ENCODE data around the gene FRAS1.
"Not testable (repeated sequence)": the region's sequence is repeated elsewhere in the genome, so short reads cannot be mapped to it uniquely, and the experiment has no call there.

The FRAS1 gene

DNA sequence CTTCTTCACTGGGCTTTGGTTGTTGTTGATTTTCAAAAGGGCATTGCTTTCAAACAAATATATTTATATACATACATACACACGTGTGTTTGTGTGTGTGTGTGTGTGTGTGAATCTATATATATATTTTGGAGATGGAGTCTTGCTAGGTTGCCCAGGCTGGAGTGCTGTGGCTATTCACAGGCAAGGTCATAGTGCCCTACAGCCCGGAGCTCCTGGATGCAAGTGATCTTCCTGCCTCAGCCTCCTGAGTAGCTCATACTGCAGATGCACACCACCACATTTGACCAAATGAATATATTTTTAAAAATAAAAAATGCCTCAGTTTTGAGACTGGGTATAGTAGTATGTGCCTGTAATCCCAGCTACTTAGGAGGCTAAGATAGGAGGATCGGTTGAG is 34.4 kb downstream of the FRAS1 start:
- in situ Hi-C loops (cut with MboI; ENCODE audit: low pct_unique_long_range_greater_than_20kb, low sequenced_read_pairs) = no loop called here
- no peak for DNase-seq

- DNase-seq; in situ Hi-C loops (cut with MboI; ENCODE audit: low pct_unique_long_range_greater_than_20kb, low sequenced_read_pairs): not testable (repeated sequence)
Observed at GRCh38 chr4:78092350-78092749, 35.2 kb downstream of the FRAS1 start.

DNA sequence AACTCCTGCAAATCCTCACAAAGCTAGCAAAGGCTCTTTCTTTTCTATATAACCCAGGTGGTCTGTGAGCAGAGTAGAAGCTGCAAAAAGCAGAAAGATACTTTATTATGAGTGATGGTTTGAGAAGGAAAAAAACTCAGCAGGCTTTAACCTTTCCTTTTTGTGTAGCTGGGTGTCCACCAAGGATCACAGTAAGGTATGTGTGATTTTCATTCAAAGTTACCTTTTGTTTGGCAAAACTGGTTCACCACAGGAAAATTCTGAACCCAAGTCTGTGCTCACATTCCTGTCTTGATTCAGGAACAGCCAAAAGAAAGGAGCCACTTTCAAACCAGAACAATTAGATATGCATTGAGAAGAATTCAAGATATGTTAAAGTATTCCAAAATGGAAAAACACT is 35.7 kb downstream of the FRAS1 start:
- in situ Hi-C loops (cut with MboI; ENCODE audit: low pct_unique_long_range_greater_than_20kb, low sequenced_read_pairs) = no loop called here
- no peak for DNase-seq

- DNase-seq = no peak
- in situ Hi-C loops (cut with MboI; ENCODE audit: low pct_unique_long_range_greater_than_20kb, low sequenced_read_pairs) = no loop called here
Observed at GRCh38 chr4:78095081-78095480, 38.0 kb downstream of the FRAS1 start.

DNA sequence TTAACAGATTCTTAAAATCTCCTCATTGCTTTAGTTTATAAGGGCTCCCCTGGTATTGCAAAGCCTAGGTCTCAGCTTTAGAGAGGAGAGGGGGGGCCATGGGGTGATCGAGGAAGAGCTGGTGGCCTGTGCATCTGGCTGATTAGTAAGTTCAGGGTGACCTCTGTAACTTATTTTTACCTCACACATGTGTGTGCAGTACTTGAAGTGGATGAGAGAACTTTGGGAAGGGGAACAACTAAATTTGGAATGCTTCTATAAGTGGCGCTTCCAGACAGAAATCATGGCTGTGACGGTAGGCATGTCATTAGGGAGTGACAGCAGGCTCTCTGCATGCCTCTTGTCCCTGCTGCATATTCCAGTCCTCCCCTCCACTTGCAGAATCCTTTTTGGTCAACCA is 41.9 kb downstream of the FRAS1 start:
- DNase-seq = no peak
- in situ Hi-C loops (cut with MboI; ENCODE audit: low pct_unique_long_range_greater_than_20kb, low sequenced_read_pairs) = no loop called here

DNA sequence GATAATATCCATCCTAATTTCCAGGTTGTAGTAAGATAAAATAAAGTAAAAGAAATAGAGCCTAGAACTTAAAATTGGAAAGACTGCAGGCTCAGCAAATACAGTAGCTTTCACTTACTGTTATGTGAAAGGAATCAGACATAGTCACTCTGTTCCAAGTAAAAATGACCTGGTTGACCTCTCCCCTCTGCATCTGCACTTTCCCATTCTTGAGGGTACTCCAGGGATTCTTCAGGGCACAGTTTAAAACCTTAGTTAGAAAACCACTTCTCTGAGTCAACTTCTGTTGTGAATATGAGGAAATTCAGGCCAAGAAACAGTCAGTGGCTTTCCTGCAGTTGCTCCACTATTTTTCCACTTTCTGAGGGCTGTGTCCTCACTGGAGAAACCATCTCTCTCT is 42.9 kb downstream of the FRAS1 start:
- in situ Hi-C loops (cut with MboI; ENCODE audit: low pct_unique_long_range_greater_than_20kb, low sequenced_read_pairs) = no loop called here
- no peak for DNase-seq

GRCh38 chr4:78119698-78120097 is 62.6 kb downstream of the FRAS1 start:
- DNase-seq = no peak
- in situ Hi-C loops (cut with MboI; ENCODE audit: low pct_unique_long_range_greater_than_20kb, low sequenced_read_pairs) = no loop called here

DNA sequence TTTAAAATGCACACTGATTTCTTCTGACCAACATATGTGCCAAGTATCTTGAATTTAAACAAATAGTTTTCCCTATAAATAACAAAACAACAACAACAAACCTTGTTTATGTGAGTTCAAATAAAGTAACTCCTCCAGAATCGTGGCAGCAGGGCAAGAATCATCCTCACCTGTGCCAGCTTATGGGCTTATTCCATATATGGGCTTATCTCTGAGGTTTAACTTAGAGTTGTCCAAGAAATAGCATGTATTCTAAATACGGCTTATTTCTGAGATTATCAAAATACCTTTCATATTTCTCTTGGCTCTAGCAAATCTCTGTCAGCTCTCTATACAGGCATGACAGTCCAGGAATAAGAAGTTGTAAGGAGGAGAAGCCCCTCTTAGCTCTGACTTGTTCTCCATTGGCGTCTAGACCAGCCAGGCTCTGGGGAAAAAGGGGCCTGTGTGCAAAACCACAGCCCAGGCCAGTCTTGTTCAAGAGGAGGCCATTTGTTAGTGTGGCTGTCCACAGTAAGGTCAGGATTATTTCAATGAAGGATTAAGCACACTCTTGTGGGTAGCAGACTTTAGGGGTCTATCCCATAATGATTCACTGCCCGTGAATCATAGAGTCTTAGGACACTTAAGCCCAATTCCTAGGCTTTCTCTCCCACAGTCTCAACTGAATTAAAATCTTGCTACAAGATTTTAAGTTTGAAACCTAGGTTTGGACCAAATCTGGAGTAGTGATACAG is 63.2 kb downstream of the FRAS1 start:
- in situ Hi-C loops (cut with MboI; ENCODE audit: low pct_unique_long_range_greater_than_20kb, low sequenced_read_pairs) = no loop called here
- DNase-seq = no peak

- DNase-seq = no peak
Observed at GRCh38 chr4:78121338-78121904, 64.3 kb downstream of the FRAS1 start.

GRCh38 chr4:78125834-78126331 is 68.8 kb downstream of the FRAS1 start:
- DNase-seq; in situ Hi-C loops (cut with MboI; ENCODE audit: low pct_unique_long_range_greater_than_20kb, low sequenced_read_pairs): not testable (repeated sequence)

More at GRCh38 chr4:78121338-78121904, 64.3 kb downstream of the FRAS1 start:
- in situ Hi-C loops (cut with MboI; ENCODE audit: low pct_unique_long_range_greater_than_20kb, low sequenced_read_pairs) = no loop called here

GRCh38 chr4:78129383-78130108 is 72.4 kb downstream of the FRAS1 start:
- in situ Hi-C loops (cut with MboI; ENCODE audit: low pct_unique_long_range_greater_than_20kb, low sequenced_read_pairs) = no loop called here
- no peak for DNase-seq

- in situ Hi-C loops (cut with MboI; ENCODE audit: low pct_unique_long_range_greater_than_20kb, low sequenced_read_pairs) = no loop called here
- no peak for DNase-seq
Observed at GRCh38 chr4:78131403-78131802, 74.3 kb downstream of the FRAS1 start.

DNA sequence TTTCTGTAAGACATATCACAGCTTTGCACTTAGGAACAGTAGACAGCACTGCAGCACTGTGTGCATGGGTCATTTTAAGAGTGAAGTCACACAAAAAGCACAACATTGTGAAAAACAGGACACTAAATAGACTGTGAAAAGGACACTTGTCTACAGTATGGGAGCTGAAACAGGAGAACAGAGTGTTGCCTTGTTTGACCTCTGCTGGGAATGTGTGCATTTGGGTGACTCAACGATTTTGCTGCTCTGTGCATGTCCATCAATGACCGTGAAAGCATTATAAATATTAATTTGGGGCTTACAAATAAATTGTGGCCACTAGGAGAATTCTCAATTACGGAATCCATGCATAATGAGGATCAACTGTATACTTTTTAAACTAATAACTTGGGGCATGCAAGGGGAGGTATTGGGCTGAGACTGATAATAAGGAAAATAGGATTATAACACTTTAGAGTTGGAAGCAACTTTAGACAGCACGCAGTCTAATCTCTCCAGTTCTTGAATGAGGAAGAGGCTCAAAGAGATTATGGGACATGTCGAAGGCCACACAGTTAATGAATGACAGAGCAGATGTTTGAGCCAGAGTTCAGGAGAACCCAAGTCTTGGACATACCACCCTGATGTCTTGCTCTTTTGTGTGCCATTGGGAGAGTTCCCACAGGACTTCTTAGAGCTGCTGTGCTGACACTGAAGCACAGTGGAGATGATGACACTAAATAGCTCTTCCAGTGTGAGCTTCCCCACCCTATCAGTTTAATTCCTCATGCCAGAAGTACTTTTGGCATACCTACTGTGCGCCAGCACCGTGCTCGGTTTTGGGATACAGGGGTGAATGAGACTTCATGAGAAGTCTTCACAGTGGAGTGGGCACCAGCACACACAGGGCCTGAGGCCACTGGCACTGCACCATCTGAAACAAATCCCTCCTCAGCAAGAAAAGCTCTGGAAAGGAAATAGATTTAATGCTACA is 79.3 kb downstream of the FRAS1 start:
- no peak for DNase-seq
- in situ Hi-C loops (cut with MboI; ENCODE audit: low pct_unique_long_range_greater_than_20kb, low sequenced_read_pairs) = no loop called here

DNA sequence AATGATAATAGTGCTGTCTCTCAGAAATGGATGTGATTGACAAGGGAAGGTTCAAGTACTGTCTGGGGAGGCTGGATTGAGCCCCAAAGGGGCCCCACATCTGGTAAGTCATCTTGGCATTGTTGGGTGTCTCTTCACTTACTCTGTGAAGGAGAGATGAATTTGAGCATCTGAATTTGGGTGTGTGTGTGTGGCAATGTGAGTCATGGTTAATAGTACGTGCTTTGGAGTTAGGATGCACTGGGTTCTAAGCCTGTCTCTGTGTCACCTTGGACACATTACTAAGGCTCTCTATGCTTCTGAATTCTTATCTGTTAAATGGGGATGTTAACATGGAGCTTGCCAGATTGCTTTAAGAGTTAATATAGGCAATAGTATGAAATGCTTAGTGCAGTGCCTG is 80.4 kb downstream of the FRAS1 start:
- in situ Hi-C loops (cut with MboI; ENCODE audit: low pct_unique_long_range_greater_than_20kb, low sequenced_read_pairs) = no loop called here

GRCh38 chr4:78138252-78138651 is 81.1 kb downstream of the FRAS1 start:
- in situ Hi-C loops (cut with MboI; ENCODE audit: low pct_unique_long_range_greater_than_20kb, low sequenced_read_pairs) = no loop called here
- no peak for DNase-seq

More for the DNA sequence above, 80.4 kb downstream of the FRAS1 start:
- no peak for DNase-seq

DNA sequence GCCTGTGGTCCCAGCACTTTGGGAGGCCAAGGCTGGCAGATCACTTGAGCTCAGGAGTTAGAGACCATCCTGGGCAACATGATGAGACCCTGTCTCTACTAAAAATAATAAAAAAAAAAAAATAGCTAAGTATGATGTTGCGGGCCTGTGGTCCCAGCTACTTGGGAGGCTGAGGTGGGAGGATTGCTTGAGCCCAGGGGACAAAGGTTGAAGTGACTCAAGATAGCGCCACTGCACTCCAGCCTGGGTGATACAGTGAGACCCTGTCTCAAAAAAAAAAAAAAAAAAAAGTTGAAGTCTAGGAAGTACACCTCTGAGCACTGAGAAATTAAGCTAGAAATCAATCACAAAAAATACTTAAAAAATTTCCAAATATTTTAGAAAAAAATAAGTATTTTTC is 86.5 kb downstream of the FRAS1 start:
- in situ Hi-C loops (cut with MboI; ENCODE audit: low pct_unique_long_range_greater_than_20kb, low sequenced_read_pairs) = no loop called here
- no peak for DNase-seq

- no peak for DNase-seq
- in situ Hi-C loops (cut with MboI; ENCODE audit: low pct_unique_long_range_greater_than_20kb, low sequenced_read_pairs) = no loop called here
Observed at GRCh38 chr4:78145008-78145407, 87.9 kb downstream of the FRAS1 start.

GRCh38 chr4:78145622-78146021 is 88.5 kb downstream of the FRAS1 start:
- no peak for DNase-seq
- in situ Hi-C loops (cut with MboI; ENCODE audit: low pct_unique_long_range_greater_than_20kb, low sequenced_read_pairs) = no loop called here
